Ishikawa (cell line): ENCODE data around the gene APOD.

Experiments used
- CEBPB ChIP-seq: IDR thresholded peaks from 2 replicates; pipeline ENCODE4 v1.6.1; 2012
- CREB1 ChIP-seq: IDR thresholded peaks from 2 replicates; pipeline ENCODE4 v1.6.1; 2012; ENCODE audit warnings: low read depth
- EGR1 ChIP-seq: IDR thresholded peaks from 2 replicates; pipeline ENCODE4 v1.6.1; 2012
- EP300 ChIP-seq: IDR thresholded peaks from 2 replicates; pipeline ENCODE4 v1.6.1; 2012; ENCODE audit warnings: borderline replicate concordance
- FOXM1 ChIP-seq: IDR thresholded peaks from 2 replicates; pipeline ENCODE4 v1.6.1; 2012; ENCODE audit warnings: low read depth, borderline replicate concordance
- MAX ChIP-seq: IDR thresholded peaks from 2 replicates; pipeline ENCODE4 v1.6.1; 2012
- RAD21 ChIP-seq: IDR thresholded peaks from 2 replicates; pipeline ENCODE4 v1.6.1; 2012; ENCODE audit warnings: low read depth
- REST ChIP-seq: IDR thresholded peaks from 2 replicates; pipeline ENCODE4 v1.6.1; 2012; ENCODE audit warnings: low read depth, mild to moderate bottlenecking
- TAF1 ChIP-seq: IDR thresholded peaks from 2 replicates; pipeline ENCODE4 v1.6.1; 2012; ENCODE audit warnings: low read depth, mild to moderate bottlenecking
- TCF12 ChIP-seq: IDR thresholded peaks from 2 replicates; pipeline ENCODE4 v1.6.1; 2012; ENCODE audit warnings: low read depth
- TEAD4 ChIP-seq: IDR thresholded peaks from 2 replicates; pipeline ENCODE4 v1.6.1; 2012
- USF1 ChIP-seq: IDR thresholded peaks from 2 replicates; pipeline ENCODE4 v1.6.1; 2012
- YY1 ChIP-seq: IDR thresholded peaks from 2 replicates; pipeline ENCODE4 v1.6.1; 2012; ENCODE audit warnings: low read depth
- ZBTB7A ChIP-seq: IDR thresholded peaks from 2 replicates; pipeline ENCODE4 v1.6.1; 2012; ENCODE audit warnings: low read depth

GRCh38 chr3:195570912-195571311 is 12.8 kb downstream of the APOD start:
- TF ChIP-seq TAF1 = no peak
- TF ChIP-seq TEAD4 = no peak
- TF ChIP-seq EP300 = no peak
- no peak for TF ChIP-seq RAD21
- TF ChIP-seq CREB1 = no peak
- TF ChIP-seq ZBTB7A = no peak
- TF ChIP-seq MAX = no peak
- TF ChIP-seq FOXM1 = no peak
- TF ChIP-seq YY1 = no peak
- TF ChIP-seq REST = peak; percentile 41; the same call in 1 of the 2 replicates
- no peak for TF ChIP-seq TCF12
- no peak for TF ChIP-seq USF1
- TF ChIP-seq EGR1 = no peak
- no peak for TF ChIP-seq CEBPB
